Fibroblast of skin of scalp (primary cell): ENCODE measurements around the gene MAP3K4.

Experiments used
- DNase-seq: peaks from one replicate; pipeline ENCODE4 v3.0.0-alpha.2; 2013

The MAP3K4 gene

DNA sequence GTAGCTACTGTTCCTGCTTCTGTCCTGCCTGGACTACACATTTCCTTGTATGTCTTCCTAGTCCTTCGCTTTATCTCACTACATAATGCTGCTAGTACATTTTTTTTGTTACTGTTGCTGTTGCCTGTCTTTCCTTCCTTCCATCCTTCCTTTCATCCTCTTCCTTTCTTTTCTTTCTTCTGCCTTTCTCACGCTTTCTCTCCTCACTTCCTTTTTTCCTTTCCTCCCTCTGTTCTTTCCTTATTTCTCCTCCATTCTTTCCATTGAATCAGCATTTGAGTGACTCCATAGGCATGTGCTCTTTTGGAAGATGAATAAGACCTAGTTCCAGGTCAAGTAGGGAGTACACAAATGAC, 46.3 kb downstream of the MAP3K4 start:
- DNase-seq, result no peak

DNA sequence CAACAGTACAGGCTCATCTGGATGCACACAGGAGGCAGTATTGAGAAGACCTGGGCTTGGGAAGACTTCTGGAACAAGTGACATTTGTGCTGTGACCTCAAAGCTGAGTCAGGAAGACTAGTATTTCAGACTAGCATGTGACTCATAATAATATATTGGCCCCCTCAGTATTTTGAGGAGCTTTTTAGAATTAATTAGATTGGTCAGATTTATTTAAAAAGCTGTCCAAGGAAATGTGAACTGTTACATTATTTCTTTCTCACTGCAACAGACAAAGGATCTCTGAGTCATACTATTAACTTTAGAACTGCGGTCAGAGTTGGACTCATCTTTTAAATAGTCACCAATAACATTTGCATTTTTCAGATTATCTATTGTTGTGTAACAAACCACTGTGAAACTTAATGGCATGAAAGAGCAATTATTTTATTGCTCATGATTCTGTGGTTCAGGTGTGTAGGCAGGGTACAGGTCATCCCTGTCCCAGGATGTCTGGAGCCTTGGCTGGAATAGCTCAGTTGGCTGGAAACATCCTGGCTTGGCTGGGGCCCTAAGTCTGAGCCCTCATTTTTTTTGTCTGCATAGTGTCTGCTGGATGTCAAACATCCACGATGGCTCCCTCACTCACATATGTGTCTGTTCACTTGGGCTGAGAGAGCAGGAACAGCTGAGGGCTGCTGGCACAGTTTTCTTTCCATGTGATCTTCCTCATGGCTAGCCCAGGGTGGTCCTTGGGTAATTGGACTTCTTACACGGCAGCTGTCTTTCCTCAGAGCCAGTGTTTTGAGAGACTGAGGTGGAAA, 46.9 kb downstream of the MAP3K4 start:
- DNase-seq, result peak; percentile 94

DNA sequence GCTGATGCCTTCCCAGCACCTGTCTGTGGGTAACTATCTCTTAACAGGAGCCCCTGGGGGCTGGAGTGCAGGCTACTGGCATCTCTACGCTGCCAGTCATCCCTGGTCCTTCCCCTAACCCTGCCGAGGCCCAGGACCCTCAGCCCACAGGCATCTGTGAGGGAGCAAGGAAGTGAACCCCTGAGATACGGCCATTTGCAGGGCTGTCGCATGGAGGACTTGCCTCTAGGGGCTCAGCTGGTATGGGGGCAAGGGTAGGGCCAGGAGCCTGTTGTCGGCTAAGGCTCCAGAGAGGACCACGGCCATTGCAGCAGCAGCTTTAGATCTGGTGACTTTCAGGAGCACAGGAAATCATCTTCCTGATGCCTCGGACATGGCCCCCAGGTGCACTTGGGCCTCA, 49.7 kb downstream of the MAP3K4 start:
- DNase-seq, result no peak

DNA sequence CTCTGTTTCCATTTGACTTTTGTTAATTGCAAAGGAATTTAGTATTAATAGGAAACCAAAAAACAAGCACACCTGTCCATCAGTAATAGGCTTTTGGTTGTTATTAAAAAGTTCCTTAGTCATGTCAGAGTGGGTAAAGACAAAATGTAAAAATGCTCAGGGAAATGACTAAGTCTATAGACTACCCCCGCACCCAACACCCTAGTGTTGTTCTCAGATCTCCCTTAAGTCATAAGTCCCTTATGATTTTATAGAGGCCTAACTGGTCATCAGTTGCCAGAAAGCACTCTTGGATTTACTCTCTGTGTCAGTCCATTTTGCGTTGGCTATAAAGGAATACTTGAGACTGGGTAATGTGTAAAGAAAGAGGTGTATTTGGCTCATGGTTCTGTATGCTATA, 52.8 kb downstream of the MAP3K4 start:
- DNase-seq, result no peak

DNA sequence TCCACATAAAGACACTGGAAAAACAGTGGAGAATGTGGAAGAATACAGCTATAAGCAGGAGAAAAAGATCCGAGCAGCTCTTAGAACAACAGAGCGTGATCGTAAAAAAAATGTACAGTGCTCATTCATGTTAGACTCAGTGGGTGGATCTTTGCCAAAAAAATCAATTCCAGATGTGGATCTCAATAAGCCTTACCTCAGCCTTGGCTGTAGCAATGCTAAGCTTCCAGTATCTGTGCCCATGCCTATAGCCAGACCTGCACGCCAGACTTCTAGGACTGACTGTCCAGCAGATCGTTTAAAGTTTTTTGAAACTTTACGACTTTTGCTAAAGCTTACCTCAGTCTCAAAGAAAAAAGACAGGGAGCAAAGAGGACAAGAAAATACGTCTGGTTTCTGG, 57.1 kb downstream of the MAP3K4 start:
- DNase-seq, result peak; percentile 92

DNA sequence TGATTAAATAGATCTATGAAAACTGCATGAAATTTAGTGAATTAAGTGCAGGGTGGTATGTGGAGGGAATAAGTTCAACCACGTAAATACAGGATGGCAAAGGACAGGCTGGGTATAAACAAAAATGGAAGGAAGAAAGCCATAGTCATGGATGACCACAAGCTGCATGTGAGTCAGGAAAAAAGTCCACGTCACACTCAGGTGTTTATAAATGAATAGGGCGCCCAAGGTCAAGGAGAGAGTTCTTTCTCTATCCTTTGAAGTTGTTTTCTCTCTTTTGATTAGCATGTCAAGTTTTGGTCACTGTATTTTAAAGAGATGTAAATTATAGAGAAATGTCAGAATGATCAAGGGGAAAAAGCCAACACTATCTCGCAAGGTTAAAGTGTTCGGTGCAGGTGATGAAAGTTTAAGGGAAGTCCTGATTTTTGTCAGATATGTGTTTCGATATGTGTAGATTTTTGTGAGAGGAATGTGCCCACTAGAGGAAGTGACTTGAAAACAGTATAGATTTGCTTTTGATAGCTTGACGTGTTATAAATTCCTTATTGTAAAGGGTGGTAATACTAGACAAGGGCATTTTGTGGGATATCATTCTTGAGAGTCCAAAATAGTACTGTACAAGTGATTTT, 58.7 kb downstream of the MAP3K4 start:
- DNase-seq, result no peak

DNA sequence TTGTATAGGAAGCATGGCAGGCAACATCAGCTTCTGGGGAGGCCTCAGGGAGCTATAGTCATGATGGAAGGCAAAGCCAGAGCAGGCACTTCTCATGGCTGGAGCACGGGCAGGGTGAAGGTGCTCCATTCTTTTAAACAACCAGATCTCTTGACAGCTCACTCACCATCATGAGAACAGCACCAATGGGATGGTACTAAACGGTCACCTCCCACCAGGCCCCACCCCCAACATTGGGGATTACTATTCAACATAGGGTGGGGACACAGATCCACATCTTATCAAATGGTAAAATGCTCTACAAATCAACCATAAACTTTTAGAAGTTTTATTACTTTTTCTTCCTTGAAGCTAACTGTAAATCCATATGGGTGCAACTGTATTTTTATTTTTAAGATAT, 61.5 kb downstream of the MAP3K4 start:
- no peak for DNase-seq

DNA sequence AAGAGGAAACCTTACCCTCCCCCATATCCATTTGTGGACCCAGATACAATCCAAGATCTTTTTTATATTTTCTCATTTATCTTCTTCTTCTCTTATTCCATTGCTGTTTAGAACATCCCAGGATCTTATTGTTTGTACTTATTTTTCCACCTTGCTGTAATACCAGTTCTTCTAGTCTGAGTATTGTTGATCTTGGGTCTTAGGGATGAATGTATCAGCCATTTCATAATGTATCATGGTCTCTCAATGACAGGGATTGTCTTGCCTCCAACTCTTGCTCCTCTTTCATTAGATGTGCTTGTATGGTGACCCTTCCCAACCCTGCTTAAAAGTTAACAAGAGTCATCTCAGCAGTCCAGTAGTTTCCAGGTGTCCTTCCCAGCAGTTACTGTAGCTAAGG, 63.3 kb downstream of the MAP3K4 start:
- DNase-seq, result no peak

DNA sequence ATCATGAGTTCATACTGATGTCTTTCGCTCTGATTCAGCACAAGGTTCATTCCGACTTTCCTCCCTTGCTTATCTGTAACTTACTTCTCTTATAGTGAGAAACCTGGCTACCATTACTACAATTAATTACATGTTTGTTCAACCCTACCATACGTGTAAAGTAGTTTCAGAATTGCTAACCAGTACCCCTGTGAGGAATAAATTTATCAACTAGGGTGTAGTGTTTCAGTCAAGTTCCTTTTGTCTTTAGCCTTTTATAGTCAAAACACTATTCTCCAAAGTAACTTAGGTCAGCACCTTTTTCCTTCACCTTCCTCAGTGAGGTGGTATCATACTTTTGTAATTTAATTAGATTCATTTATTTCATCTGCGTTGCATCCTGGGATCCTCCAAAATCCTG, 64.9 kb downstream of the MAP3K4 start:
- no peak for DNase-seq

DNA sequence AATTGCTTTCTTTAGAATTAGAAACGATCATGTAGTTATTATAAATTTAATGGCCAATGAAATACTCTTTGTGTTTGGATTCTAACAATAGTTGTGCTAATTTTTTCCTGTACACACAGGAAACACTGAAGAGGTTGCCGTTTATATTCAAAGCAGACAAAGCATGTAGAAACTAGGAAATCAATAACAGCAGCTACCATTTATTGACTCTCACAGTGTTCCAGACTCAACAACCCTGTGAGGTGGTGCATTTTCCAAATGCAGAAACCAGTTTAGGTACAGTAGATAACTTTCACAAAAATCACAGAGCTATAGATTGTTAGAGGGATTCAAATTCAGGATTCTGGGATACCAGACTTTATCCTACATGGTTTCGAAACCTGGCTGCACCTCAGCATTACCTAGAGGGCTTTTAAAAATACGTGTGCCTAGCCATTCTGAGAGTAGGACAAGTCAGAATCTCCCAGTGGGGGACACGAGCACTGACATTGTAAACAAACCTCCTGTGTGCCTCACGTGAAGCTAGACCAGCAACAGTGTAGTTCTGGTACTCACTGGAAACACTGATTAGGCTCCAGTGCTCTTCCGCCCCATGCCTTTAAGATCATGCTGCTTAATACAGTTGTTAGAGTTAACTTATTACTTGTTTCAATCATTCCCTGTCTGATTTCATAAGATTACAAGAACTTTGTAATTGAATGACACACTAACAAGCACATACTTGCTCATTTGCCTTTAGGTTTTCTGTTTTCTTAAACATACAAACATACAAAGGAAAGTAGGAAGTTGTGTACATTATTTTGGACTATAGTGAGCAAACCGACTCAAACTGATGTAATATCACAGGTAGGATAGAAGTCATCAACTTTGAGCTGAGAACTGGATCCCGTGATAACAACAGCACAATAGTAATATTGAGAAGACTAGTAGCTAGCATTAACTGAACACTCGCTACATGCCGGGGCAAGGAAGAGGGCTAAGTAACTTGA, 65.8 kb downstream of the MAP3K4 start:
- DNase-seq, result no peak

DNA sequence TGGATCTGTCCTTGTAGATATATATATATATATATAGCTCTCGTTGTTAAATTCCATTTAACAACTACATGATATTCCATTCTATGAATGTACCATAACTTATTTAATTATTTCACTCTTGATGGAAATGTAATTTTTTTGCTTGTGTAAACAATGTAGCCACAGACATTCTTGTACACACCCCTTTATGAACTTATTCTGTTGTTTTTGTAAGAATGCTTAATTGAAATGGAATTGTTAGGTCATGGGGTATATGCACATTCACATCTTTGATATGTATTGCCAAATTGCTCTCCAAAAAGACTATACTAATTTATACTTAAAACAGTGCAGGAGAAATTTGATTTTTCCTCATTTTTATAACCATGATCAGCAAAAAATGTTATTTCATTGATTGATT, 67.2 kb downstream of the MAP3K4 start:
- peak; percentile 31 for DNase-seq

DNA sequence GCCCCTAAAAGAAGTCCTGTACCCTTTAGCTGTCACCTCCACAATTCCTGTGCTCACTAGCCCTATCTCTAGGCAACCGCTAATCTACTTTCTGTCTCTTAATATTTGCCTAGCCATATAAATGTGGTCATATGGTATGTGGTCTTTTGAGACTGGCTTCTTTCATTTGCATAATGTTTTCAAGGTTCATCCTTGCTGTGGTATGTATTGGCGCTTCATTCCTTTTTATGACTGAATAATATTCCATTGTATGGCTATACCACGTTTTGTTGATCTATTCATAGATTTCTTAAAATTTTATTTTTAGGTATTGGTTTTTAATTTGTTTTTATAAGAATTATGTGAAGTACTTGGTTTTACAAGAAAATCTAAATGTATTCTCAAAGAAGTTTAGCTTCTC, 70.0 kb downstream of the MAP3K4 start:
- no peak for DNase-seq

DNA sequence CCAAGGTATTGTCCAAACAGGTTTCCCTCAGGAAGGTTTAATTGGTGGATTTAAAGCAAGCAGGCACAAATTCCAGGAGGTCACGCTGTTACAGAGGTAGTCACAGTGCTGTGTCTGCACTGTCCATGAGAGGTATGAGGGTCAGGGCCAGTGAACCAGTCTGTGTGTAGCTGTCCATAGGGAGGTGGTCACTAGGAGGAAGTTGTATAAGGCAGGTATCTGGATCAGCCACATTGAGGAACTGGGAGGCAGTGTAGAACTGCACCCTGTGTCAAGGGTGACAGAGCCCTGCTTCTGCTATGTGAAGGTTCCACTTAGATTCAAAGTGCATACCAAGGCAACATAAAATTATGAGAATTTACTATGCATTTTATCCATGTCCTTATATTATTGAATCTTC, 73.3 kb downstream of the MAP3K4 start:
- no peak for DNase-seq

DNA sequence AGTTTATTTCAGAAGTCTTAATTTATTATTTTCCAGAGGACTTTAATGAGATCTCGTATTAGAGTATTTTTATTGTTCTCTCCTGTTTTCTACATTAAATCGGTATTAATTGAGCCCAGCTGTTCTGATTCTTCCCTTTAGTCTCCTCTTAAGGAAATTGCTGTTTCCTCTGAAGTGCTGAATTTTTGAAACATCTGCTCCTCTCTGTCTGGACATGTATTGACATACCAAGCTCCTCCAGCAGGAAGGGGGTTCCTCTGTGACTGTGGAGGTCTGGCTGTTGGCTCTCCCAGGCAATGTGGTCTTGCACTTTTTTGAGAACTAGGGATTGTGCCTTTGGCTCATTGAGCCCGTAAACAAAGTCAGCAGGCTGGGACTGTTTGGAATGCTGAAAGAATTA, 74.9 kb downstream of the MAP3K4 start:
- DNase-seq, result peak; percentile 22

DNA sequence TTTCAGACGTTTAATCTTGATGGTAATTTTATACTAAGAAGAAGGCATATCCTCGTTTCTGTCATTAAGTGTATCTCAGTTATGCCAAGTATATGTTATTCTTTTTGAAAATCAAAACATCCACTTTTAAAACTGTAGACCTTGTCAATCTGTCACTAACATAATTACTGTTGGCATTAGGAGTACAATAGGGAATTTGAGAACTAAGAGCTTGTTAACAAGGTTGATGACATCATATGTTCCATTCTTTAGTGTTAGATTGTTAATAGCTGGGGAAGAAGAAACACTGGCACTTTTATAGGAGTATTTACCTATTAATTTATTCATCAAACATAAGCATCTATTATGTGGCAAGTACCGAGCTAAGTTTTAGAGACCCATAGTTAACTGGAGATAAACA, 76.2 kb downstream of the MAP3K4 start:
- DNase-seq, result no peak

DNA sequence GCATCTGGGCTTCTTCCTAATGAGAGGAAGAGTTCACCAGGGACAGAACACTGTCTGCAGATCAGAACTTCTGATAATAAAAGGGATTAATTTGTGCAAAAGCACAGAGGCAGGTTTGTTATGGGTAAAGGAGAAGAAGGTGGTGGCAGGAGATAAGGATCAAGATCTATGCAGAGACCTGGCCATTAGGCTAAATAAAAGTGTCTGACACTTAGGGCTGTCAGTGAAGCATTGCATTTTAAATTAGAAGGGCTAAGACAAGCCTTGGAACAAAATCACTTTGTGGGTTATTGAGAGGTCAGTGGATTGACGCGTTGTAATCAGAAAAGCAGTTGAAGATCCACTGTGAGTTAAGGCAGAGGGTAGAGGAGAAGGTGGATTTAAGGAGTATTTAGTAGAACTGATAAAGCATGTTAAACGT, 76.8 kb downstream of the MAP3K4 start:
- DNase-seq, result no peak

DNA sequence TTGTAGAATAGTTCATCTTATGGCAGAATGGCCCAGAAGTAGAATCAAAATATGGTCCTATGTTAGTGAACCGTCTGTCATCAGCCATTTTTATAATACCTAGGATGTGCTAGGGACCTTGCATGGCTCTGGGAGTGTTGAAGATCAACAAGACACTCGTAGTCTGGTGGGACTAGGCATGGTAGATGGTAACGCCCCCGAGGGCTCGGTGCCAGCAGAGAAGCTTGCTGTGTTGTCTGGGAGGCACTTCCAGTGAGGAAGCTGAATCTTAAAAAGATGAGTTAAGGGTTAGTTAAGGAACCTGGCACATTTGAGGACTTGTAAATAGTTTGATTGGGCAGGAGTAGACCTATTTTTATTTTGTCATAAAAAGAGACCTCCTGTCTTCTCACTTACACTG, 82.4 kb downstream of the MAP3K4 start:
- no peak for DNase-seq

DNA sequence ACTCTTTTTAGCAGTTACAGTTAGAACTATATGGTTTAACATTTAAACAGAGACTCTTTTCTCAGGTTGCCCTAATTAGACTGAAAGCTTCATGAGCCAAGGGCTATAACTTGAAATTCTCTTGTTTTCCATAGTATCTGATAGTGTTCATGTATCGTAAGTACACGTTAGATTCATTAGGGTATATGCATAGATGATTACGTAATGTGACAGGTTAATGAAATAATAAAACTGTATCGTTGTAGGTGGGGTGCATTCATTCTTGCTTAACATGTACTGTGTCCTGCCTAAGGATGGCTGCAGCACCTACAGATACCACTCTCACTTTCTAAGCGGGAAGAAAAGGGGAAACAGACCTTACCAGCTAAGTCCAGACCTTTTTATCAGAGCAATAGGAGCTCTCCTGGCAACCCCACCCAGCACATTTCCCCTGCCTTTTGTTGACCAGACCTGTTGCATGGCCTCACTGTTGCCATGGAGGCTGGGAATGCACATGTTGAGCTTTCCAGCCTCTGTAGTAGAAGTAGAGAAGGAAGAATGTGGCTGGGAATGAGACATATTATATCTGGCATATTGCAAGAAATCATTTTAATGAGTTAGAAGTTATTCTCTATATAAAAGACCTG, 83.0 kb downstream of the MAP3K4 start:
- DNase-seq, result no peak

DNA sequence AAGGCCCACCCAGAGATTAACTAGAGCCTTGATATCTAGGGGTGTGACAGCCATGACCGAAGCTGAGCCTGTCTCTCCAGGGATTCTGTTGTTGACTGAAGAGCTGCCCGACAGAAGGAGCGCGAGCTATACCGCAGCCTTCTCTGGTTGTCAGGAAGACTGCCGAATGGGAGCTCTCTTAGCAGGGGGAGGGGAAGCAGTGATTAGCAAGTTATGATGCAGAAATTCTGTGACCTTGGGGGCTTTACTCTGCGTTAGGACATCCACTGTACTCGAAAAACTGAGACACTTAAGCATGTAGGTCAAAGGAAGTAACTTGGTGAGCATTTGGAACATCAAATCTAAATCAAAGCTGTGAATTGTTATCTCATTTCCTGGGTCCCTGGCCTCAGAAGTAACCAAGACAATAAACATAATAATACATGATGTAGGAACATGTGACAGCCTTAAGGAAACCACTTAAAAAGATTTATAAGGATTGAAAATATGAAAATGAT, 84.7 kb downstream of the MAP3K4 start:
- no peak for DNase-seq

DNA sequence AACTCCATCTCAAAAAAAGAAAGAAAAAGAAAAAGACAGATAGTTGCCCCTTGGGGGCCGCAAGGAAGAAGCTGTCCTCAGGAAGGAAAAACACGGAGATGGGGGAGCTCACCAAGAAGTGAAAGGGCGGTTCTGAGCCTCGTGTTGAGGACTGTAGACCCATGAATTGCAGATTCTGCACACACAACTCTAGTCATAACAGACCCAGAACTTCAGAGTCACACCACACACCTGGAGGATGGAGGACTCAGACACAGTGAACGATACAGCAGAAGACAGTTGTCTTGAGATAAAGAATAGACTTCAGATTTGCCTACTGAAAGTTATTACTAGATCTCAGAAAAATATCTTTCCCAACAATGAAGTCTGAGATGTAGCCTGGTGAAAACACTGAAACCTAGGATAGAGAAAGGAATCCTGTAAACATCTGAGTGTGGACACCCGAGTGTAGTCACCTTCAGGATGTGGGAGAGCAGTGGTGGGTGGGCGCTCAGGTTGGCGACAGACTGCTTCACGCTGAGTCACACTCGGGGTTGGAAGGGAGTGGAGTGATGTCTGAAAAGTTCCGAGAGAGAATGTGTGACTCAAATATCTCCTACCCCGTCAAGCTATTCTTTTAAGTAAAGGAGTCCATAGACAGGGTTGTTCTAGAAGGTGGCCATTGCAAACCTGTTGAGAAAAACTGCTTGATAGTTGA, 88.1 kb downstream of the MAP3K4 start:
- peak; percentile 60 for DNase-seq

DNA sequence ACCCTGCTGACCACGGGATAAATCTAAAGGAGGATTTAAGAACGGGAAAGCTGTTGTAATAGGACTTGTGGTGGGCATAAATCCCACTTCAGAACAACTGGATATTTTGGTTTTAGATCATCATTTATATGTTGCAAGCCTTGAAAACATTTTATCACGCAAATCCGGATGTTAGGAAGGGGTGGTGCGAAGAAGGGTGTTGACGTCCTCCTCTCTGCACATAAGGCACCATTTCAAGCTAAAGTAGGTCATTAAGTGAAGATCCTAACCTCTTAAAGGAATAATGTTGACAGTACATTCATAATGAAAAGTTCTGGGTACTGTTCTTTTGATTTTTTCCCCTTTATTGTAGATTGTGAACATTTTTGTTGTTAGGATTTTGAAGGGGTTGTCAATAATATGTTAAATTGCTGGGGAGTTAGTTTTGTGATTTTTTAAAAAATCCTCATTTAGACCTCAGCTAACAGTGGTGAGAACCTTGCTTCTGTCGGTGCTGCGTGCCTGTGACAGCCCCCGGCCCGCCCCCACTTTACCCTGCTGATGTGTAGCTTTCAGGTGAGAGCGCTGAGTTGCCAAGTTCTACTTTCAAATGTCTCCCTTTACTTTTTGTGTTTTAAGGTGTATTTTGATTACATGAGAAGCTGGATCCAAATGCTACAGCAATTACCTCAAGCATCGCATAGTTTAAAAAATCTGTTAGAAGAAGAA, 88.8 kb downstream of the MAP3K4 start:
- DNase-seq, result no peak
